ENCODE results near the gene SLC25A30.
"Not testable (repeated sequence)": the region's sequence is repeated elsewhere in the genome, so short reads cannot be mapped to it uniquely, and the experiment has no call there.

DNA sequence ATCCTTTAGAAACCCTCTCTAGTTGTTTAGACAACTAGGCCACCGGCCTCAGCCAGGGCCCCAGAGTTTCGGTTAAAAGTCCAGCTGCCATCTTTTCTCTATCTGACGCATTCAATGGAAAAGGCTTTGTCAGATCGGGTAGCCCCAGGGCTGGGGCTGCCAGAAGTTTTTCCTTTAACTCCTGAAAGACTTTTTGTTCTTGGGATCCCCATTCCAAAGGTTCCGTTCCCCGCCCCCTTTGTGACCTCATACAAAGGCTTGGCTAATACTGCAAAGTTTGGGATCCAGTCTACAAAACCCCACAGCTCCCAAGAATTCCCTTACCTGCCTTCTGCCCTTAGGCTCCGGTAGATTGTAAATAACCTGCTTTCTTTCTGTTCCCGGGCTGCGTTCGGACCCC lies 38.7 kb downstream of the SLC25A30 start:
- TF ChIP-seq POLR2A (IDR thresholded peaks at IDR 0.05), result not testable (repeated sequence)
- TF ChIP-seq, protein P1, sequence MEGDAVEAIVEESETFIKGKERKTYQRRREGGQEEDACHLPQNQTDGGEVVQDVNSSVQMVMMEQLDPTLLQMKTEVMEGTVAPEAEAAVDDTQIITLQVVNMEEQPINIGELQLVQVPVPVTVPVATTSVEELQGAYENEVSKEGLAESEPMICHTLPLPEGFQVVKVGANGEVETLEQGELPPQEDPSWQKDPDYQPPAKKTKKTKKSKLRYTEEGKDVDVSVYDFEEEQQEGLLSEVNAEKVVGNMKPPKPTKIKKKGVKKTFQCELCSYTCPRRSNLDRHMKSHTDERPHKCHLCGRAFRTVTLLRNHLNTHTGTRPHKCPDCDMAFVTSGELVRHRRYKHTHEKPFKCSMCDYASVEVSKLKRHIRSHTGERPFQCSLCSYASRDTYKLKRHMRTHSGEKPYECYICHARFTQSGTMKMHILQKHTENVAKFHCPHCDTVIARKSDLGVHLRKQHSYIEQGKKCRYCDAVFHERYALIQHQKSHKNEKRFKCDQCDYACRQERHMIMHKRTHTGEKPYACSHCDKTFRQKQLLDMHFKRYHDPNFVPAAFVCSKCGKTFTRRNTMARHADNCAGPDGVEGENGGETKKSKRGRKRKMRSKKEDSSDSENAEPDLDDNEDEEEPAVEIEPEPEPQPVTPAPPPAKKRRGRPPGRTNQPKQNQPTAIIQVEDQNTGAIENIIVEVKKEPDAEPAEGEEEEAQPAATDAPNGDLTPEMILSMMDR (IDR thresholded peaks at IDR 0.05), result not testable (repeated sequence)

Measured in right lobe of liver (tissue), 4 donors.